NOMO-1 treated with dmso at 0.1 percent for 144 hours (cell line): ENCODE results near the gene HIBCH.
"Not testable (repeated sequence)": the region's sequence is repeated elsewhere in the genome, so short reads cannot be mapped to it uniquely, and the experiment has no call there.

Experiments used
- DNase-seq: peaks from one replicate; lab custom pipeline; 2025; ENCODE audit not compliant: unreplicated experiment; lab: John Stamatoyannopoulos, UW

The HIBCH gene

GRCh38 chr2:190343089-190343535, 23.5 kb upstream of the HIBCH start:
- DNase-seq, result no peak

DNA sequence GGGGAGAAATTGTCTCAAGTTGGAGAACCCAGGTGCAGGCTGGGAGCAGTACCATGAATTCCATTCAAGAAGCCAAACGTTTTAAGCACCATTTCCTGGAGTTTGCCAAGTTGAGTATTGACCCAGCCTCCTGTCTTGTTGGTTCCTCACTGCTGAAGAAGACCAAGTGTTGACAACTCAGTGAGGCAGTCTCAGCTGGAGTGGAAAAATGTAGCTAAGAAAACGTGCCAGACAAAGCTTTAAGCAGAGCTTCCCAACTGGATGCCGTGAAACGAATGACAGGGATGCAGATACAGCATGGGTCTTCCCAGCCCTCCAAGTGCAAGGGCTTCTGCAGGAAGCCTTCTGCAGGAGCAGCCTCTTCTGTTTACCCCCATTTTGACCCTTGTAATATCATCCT, 23.0 kb upstream of the HIBCH start:
- no peak for DNase-seq

DNA sequence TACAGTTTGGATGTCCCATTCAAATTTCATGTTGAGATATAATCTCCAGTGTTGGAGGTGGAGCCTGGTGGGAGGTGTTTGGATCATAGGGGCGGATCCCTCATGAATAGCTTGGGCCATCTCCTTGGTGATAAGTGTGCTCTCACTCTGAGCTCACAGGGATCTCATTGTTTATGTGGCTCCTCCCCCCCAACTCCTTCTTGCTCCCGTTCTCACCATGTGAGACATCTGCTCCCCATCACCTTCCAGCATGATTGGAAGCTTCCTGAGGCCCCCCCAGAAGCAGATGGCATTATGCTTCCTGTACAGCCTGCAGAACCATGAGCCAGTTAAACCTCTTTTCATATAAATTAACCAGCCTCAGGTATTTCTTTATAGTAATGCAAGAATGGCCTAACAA, 20.7 kb upstream of the HIBCH start:
- DNase-seq, result no peak

GRCh38 chr2:190339394-190339793, 19.8 kb upstream of the HIBCH start:
- no peak for DNase-seq

DNA sequence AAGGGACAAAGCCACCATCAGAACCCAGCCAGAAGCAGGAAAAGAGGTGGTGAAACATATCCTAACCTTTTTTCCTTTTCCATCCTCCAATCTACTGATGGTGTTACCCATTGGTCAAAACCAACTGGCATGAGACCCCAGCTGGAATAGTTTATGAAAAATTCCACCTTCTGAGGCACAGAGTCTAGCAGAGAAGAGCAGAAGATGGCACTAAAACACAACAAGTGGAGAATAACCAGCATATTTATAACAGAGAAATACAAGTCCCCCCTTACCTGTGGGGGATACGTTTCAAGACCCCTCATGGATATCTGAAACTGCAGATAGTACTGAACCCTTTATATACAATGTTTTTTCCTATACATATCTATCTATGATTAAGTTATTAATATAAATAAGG, 18.8 kb upstream of the HIBCH start:
- no peak for DNase-seq

GRCh38 chr2:190336420-190336819, 16.8 kb upstream of the HIBCH start:
- no peak for DNase-seq

DNA sequence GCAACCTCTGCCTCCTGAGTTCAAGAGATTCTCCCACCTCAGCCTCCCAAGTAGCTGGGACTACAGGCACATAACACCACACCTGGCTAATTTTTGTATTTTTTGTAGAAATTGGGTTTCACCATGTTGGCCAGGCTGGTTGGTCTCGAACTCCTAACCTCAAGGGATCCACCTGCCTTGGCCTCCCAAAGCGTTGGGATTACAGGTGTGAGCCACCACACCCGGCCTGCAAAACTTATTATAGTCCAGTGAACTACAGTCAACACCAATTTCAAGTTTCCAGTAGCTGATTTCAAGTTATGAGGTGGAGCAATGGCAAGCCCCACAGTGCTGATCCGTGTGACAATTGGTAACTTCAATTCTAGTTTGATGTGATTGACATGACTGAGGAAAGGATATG, 16.0 kb upstream of the HIBCH start:
- not testable (repeated sequence) for DNase-seq

GRCh38 chr2:190335225-190335559, 15.6 kb upstream of the HIBCH start:
- DNase-seq, result no peak

DNA sequence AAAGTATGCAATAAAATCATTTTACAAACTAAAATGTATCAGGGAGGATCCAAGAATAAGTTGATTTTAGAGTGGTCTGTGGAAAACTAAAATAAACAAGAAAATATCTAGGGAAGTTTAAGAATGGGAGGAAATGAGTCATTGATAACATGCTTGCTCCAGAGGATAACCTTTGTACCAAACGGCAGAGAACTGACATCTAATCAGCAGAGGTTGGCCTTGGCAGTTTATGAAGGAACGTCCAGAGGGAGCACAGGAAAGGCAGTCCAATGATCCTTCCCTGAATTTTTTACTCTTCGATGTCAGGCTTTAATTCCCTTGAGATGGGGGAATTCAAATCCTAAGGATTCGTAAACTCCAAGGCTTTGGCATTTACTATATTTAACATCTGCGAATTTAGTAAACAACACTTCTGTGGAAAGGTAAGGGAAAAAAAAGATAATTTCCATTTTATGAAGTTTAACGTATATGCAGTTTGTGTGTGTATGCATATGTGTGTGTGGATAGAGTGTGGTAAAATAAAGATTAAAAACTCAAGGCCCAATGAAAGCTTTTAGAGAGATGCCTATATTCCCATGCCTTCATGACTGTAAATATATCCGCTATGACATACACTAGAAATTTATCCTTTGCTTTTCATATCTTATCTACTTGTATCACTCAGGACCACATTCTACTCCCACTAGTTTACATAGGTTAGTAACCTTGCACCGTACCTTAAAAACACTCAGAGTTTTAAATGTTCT, 15.0 kb upstream of the HIBCH start:
- DNase-seq, result no peak

- DNase-seq, result no peak
Observed at GRCh38 chr2:190333928-190334327, 14.3 kb upstream of the HIBCH start.

GRCh38 chr2:190333395-190333794, 13.8 kb upstream of the HIBCH start:
- no peak for DNase-seq

DNA sequence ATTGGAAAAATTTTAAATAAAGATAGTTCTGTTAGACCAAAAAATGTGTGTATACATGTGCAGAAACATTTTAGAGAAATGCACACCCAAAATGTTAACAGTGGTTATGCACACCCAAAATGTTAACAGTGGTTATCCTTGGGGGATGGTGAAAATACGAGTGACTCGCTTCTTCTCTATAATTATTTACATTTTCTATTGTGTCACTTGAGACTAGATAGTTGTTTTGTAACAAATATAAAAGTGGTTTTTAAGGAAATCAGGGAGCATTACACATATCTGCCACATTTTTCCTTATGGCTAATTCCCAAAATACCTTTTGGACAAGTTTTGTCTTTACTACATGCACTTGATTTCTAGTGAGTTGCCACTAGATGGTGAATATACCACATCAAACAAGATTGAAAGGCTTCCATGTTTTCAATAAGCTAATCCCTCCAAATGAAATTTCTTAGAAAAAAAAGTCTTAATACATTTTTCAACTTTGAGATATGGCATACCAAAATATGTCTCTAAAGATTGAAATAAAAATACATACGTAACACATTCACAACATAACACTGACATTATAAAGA, 9.0 kb upstream of the HIBCH start:
- no peak for DNase-seq

- no peak for DNase-seq
Observed at GRCh38 chr2:190327867-190328572, 8.4 kb upstream of the HIBCH start.

DNA sequence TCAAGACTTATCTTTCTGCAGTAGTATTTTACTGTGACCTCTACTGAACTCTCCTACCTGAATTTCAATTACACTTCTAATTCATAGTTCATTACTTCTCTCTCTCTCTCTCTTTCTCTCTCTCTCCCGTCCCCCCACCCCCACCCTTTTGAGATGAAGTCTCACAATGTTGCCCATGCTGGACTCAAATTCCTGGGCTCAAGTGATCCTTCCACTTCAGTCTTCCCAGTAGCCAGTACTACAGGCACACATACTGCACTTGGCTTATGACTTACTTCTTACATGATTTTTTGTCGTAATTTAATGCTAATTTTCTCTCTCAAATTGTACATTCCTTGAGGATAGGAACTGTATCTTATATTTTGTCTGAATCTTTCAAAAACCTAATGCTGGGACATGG, 6.0 kb upstream of the HIBCH start:
- DNase-seq, result no peak

- no peak for DNase-seq
Observed at GRCh38 chr2:190323406-190323805, 3.8 kb upstream of the HIBCH start.

DNA sequence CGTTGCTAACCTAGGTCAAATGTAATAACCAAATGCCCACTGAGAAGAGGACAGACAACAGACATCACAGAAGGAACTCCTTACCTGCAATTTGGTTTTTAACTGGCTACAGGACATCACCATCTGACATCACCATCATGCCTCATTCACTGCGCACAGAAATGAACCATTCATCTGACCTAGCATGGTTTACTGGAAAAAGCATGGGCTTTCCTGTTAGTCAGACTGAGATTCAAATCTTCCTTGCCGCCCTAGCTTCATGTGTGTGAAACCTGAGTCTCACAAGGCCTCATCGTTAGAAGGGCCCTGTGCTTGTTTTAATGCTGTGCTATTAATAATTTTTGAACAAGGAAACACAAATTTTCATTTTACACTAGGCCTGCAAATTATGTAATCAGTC, 1.1 kb upstream of the HIBCH start:
- DNase-seq, result no peak

DNA sequence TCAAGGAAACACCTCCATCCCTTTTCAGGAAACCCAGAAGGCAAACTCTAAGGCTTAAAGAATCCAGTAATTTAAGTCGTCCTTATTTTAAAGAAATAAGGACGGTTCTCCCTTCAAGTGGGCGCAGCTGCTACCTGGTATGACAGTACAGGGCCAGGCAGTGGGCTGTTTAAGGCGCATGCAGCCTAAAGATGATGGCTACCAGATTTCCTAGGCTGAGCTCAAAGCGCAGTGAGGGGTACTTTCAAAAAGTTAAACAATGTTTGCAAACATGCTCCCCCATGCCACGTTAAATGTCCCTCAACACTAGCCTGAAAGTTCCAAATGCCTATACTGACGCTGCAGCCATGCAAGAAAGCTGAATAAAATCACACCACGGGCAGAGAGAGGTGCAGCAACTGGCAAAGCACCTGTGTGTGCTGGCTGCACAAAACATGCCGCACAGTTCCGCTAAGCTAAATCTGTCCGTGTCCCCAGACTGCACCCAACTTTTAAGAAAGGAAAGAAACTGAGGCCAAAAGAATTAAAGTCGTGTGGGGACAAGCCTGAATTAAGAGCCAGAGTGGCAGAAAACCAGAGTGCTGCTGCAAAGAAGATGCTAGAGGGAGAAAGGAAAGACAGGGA, 583 bp downstream of the HIBCH start:
- DNase-seq, result no peak

GRCh38 chr2:190318514-190318913, 1.1 kb downstream of the HIBCH start:
- no peak for DNase-seq

DNA sequence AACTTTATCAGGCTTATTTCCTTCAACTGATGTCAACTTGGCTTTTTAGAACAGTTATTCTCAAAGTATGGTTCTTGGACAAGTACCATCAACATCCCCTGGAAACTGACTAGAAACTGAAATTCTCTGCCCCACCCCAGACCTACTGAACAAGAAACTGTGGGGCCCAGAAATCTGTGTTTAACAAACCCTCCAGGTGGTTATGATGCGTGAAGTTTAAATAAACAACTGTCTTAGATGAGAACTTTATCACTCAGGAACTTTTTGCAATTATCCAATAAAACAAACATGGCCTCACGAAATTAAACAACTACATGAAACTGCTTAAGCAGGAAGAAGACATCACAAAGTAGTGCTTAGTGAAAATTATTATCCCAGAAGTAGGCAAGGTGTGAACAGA, 4.4 kb downstream of the HIBCH start:
- no peak for DNase-seq

GRCh38 chr2:190313880-190314279, 5.7 kb downstream of the HIBCH start:
- DNase-seq, result no peak

DNA sequence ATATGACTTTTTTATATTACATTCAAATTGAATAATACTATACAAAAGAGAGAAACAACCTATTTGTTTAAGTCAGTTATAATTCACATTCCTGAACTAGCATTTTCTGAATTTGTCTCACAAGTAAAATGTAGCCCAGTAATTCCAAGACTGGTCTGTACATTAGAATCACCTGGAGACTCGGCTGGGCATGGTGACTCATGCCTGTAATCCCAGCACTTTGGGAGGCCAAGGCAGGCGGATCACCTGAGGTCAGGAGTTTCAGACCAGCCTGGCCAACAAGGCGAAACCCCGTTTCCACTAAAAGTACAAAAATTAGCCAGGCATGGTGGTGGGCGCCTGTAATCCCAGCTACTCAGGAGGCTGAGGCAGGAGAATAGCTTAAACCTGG, 7.0 kb downstream of the HIBCH start:
- DNase-seq, result not testable (repeated sequence)
